ENCODE data around the gene KCNH5. TPM values are rescaled to one million over a fixed set of nuclear protein-coding genes. Genes with fewer than 3 reads are reported as not detected.

The KCNH5 gene
- polyA plus RNA-seq, 1 of the 3 experiments (the other 2 are of a cell fraction): not detected

DNA sequence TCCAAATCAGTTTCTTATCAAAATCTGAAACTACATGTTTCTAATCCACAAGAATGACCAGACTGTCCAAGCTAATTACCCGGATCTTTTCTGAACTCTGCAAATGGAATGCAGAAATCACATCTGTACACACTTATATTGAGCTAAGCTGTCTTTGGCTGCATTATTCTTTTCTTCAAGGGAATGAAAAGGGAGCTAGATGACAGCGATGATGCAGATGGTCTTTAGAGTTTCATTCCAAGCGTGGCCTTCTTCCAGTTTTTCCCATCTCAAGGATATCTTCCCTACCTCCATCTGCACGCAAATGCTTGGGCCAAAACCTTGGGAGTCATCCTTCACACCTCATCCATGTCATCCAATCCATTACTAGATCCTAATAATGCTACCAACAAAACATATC, 12.6 kb downstream of the KCNH5 start:
- POLR2A ChIA-PET: no interaction called here
- WGBS (ENCODE audit: low lambda C conversion rate): 46% methylated on average over 4 of the region's 4 CpGs

More for the DNA sequence above, 12.6 kb downstream of the KCNH5 start:
- Histone ChIP-seq H3F3A (replicated peaks; ENCODE audit: insufficient read depth) (no peaks in the 10 kb centered on the region), H3K4me3 (ENCODE audit: low read depth in 2 of 2, low read length in 1 of 2) (no peak overlapping the region), H3K4me2 (no peak overlapping the region), H3K27ac (ENCODE audit: low read depth in 2 of 2, low read length in 1 of 2) (no peak overlapping the region), H3K4me1 (ENCODE audit: control insufficient read depth in 1 of 2, insufficient read depth in 2 of 2, low read depth in 1 of 2, low read length in 1 of 2) (no peaks in the 10 kb centered on the region), H3K27me3 (ENCODE audit: insufficient read depth) (no peaks in the 10 kb centered on the region), H3K79me2 (ENCODE audit: insufficient read depth) (no peaks in the 10 kb centered on the region), H3K9me3 (no peaks in the 10 kb centered on the region), H2AFZ (ENCODE audit: low read depth) (no peak overlapping the region), H3K36me3 (replicated peaks in 1 of 2; ENCODE audit: control insufficient read depth in 1 of 2, insufficient read depth in 2 of 2, low read length in 1 of 2) (no peaks in the 10 kb centered on the region), H4K20me1 (ENCODE audit: insufficient read depth) (no peaks in the 10 kb centered on the region), H3K9ac (no peak overlapping the region), H3K9me2 (no peaks in the 10 kb centered on the region)
- DNase-seq: no peak
- CTCF ChIA-PET: interaction anchor here (2.0 kb wide), 1 partner anchor 853 kb away, joined by 9 read pairs; no protein-coding TSS in a partner anchor
- TF ChIP-seq RXRA (IDR thresholded peaks at IDR 0.05; ENCODE audit: borderline replicate concordance, low read depth) (no peak), SMC3 (IDR thresholded peaks at IDR 0.05; ENCODE audit: low read depth, low read length) (no peak), TCF12 (IDR thresholded peaks at IDR 0.05) (no peak), RAD21 (IDR thresholded peaks at IDR 0.05; ENCODE audit: low read length) (no peak), RFX5 (IDR thresholded peaks at IDR 0.05; ENCODE audit: low read length) (no peak), TAF1 (IDR thresholded peaks at IDR 0.05; ENCODE audit: borderline replicate concordance, low read depth, low read length) (no peak), SIN3A (IDR thresholded peaks at IDR 0.05; ENCODE audit: borderline replicate concordance, low read depth, low read length) (no peak), REST (IDR thresholded peaks at IDR 0.05; ENCODE audit: low read depth, low read length) (no peak), TEAD4 (IDR thresholded peaks at IDR 0.05; ENCODE audit: borderline replicate concordance, insufficient read depth) (no peak), YY1 (IDR thresholded peaks at IDR 0.05; ENCODE audit: low read depth) (no peak), MEF2A (IDR thresholded peaks at IDR 0.05; ENCODE audit: borderline replicate concordance, low read depth) (no peak), JUND (IDR thresholded peaks at IDR 0.05) (no peak), GATA2 (CRISPR knock-in tag; IDR thresholded peaks at IDR 0.05) (no peak), FOSL2 (IDR thresholded peaks at IDR 0.05; ENCODE audit: borderline replicate concordance, low read depth) (no peak)
- TF ChIP-seq, protein P1, sequence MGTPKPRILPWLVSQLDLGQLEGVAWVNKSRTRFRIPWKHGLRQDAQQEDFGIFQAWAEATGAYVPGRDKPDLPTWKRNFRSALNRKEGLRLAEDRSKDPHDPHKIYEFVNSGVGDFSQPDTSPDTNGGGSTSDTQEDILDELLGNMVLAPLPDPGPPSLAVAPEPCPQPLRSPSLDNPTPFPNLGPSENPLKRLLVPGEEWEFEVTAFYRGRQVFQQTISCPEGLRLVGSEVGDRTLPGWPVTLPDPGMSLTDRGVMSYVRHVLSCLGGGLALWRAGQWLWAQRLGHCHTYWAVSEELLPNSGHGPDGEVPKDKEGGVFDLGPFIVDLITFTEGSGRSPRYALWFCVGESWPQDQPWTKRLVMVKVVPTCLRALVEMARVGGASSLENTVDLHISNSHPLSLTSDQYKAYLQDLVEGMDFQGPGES (IDR thresholded peaks at IDR 0.05; ENCODE audit: low read depth, low read length): no peak
- TF ChIP-seq, protein P2, sequence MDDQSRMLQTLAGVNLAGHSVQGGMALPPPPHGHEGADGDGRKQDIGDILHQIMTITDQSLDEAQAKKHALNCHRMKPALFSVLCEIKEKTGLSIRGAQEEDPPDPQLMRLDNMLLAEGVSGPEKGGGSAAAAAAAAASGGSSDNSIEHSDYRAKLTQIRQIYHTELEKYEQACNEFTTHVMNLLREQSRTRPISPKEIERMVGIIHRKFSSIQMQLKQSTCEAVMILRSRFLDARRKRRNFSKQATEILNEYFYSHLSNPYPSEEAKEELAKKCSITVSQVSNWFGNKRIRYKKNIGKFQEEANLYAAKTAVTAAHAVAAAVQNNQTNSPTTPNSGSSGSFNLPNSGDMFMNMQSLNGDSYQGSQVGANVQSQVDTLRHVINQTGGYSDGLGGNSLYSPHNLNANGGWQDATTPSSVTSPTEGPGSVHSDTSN (IDR thresholded peaks at IDR 0.05): no peak
- TF ChIP-seq, protein P3, sequence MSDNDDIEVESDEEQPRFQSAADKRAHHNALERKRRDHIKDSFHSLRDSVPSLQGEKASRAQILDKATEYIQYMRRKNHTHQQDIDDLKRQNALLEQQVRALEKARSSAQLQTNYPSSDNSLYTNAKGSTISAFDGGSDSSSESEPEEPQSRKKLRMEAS (IDR thresholded peaks at IDR 0.05; ENCODE audit: low read depth): no peak

Measured in SK-N-SH (cell line).